ENCODE results near the gene MAPKAP1. TPM values are rescaled to one million over a fixed set of nuclear protein-coding genes. Genes with fewer than 3 reads are reported as not detected.

Gene MAPKAP1
- total RNA-seq, 8 experiments from 2014 or later = 36.0 to 159 (median 58.8) TPM

DNA sequence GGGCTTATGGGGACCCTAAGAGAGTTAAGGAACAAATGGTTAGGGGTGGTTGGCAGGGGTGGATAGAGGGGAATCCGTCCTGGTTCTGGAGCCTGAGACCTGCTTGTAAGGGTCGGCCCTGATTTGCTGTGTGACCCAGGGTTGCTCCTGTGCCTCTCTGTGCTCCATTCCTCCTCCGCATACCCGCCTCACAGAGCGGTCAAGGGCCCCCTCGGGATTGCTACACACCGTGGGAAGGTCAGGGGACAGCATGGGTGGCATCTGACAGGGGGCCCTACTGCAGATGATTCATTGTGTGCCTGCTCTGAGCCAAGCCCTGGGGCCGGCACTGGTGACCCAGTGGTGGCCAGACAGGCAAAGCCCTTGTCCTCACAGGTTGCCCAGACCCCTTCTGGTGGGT, 283.0 kb downstream of the MAPKAP1 start:
- 80 to 100% (median 86%) methylated on average over 1 to 4 of the region's 8 CpGs; no CpG with 5 or more reads in 5 of the 10 experiments for WGBS, 10 experiments
- Histone ChIP-seq H3K4me3 (no peak overlapping the region), H3K27ac (no peak overlapping the region), H3K4me1 (replicated peaks in 1 of 2) (peaks cover 9 to 25% of the 10 kb centered on the region in 2 donors)
- in situ Hi-C loops (cut with MboI; ENCODE audit: low pct_unique_long_range_greater_than_20kb in 2 of 9, low sequenced_read_pairs in 9 of 9, unreplicated experiment in 9 of 9) = loop anchor here in 7 of 9 experiments (25.0 kb wide), 5 partner anchors 313 to 1063 kb away; partner anchors contain the start of gene PBX3 (in 2 of the 7)
- no peak for ATAC-seq (replicated peaks in 6 of 8)

DNA sequence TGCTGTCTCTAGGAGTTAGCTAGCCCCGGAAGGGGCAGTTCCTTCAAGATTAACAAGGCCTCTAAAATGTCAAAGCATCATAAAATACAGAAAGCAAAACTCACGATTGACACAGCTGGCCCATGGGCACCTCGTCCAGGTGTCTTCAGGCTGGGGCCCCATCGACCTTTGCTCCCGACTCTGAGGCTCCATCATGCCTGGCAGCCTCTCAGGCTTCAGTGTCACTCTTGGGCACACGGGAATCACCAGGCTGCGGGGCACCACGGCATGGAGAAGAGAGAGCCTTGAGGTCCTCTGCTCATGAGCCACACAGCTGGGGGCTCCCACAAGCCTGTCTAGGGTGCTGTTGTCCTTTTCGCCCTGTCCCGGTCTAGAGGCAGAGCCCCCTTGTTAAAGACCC, 284.2 kb downstream of the MAPKAP1 start:
- peaks cover 5 to 21% of the 10 kb centered on the region in 2 donors for H3K4me1 ChIP-seq (replicated peaks in 1 of 2)
- WGBS, 10 experiments = 60 to 100% (median 83%) methylated on average over 1 to 5 of the region's 10 CpGs; no CpG with 5 or more reads in 4 of the 10 experiments
- no peak for ATAC-seq (replicated peaks in 6 of 8)
- H3K27ac ChIP-seq = no peak overlapping the region
- in situ Hi-C loops (cut with MboI; ENCODE audit: low pct_unique_long_range_greater_than_20kb in 2 of 9, low sequenced_read_pairs in 9 of 9, unreplicated experiment in 9 of 9) = loop anchor here in 7 of 9 experiments (25.0 kb wide), 5 partner anchors 314 to 1064 kb away; partner anchors contain the start of gene PBX3 (in 2 of the 7)
- no peak overlapping the region for H3K4me3 ChIP-seq

DNA sequence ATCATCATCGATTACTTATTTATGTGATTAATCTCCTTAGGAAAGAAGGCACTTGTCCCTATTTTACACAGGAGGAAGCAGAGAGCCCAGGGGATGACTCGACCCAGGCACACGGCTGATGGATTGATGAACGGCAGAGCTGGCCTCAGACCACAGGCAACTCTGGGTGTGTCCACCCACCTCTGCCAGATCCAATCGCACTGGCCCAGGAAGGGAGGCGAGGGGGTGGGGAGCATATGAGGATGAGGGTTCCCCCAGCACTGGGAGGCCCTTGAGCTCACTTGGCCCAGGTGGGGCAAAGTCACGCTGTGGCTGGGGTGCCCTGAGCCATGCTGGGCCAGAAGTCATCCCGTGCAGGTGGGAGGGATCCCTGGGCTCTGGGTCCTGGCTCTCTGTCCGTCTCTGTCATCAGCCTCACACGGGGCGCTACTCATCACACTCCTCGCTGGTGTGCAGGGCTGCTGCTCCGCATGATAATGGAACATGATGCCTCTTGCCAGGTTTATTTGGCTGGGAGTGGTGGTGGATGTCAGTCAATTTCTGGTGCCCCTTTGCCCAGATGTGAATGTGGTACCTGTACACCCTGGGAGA, 285.3 kb downstream of the MAPKAP1 start:
- in situ Hi-C loops (cut with MboI; ENCODE audit: low pct_unique_long_range_greater_than_20kb in 2 of 9, low sequenced_read_pairs in 9 of 9, unreplicated experiment in 9 of 9) = loop anchor here in 7 of 9 experiments (25.0 kb wide), 5 partner anchors 316 to 1066 kb away; partner anchors contain the start of gene PBX3 (in 2 of the 7)
- H3K27ac ChIP-seq = no peak overlapping the region
- ATAC-seq (replicated peaks in 6 of 8) = peak in 5 of 8 experiments; percentile 33 to 71 (median 46)
- no peak overlapping the region for H3K4me3 ChIP-seq
- H3K4me1 ChIP-seq (replicated peaks in 1 of 2) = peaks cover 0 to 18% of the 10 kb centered on the region in 2 donors
- 60 to 100% (median 77%) methylated on average over 1 to 5 of the region's 13 CpGs; no CpG with 5 or more reads in 5 of the 10 experiments for WGBS, 10 experiments

DNA sequence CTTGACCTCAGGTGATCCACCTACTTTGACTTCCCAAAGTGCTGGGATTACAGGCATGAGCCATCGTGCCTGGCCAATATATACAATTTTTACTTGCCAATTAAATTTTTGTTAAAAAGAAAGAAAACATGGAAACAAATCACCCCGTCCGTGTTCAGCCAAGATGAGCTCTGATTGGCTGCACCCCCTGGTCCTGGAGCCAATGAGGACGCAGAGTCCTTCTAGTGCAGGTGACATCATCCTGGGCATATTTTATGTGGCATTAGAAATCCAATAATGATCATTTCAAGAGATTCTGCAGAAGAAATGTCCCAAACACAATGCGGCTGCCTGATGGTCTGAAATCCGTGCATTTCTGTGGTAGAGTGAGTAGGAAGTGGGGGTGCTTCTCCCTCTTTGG, 285.8 kb downstream of the MAPKAP1 start:
- Histone ChIP-seq H3K4me3 (no peak overlapping the region), H3K4me1 (replicated peaks in 1 of 2) (peaks cover 2 to 23% of the 10 kb centered on the region in 2 donors), H3K27ac (no peak overlapping the region)
- ATAC-seq (replicated peaks in 6 of 8) = peak in 2 of 8 experiments; percentile 27 to 58
- in situ Hi-C loops (cut with MboI; ENCODE audit: low pct_unique_long_range_greater_than_20kb in 2 of 9, low sequenced_read_pairs in 9 of 9, unreplicated experiment in 9 of 9) = loop anchor here in 7 of 9 experiments (25.0 kb wide), 5 partner anchors 316 to 1066 kb away; partner anchors contain the start of gene PBX3 (in 2 of the 7)
- WGBS, 10 experiments = 80 to 100% (median 90%) methylated on average over 1 to 4 of the region's 6 CpGs; no CpG with 5 or more reads in 1 of the 10 experiments

DNA sequence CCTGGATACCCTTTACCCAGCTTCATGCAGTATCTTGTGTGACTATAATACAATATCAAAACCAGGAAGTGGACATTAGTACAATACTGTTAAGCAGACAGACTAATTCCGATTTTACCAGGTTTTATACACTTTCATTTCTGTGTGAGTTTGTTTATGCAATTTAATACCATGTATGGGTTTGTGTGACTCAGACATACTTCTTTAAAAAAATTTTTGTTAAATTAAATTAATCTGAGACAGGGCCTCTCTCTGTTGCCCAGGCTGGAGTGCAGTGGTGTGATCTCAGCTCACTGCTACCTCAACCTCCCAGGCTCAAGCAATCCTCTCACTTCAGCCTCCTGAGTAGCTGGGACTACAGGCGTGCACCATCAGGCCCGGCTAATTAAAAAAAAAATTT, 288.6 kb downstream of the MAPKAP1 start:
- H3K27ac ChIP-seq = no peak overlapping the region
- 29 to 100% (median 88%) methylated on average over 1 to 3 of the region's 3 CpGs; no CpG with 5 or more reads in 4 of the 10 experiments for WGBS, 10 experiments
- peaks cover 3 to 17% of the 10 kb centered on the region in 2 donors for H3K4me1 ChIP-seq (replicated peaks in 1 of 2)
- ATAC-seq (replicated peaks in 6 of 8) = no peak
- in situ Hi-C loops (cut with MboI; ENCODE audit: low pct_unique_long_range_greater_than_20kb in 2 of 9, low sequenced_read_pairs in 9 of 9, unreplicated experiment in 9 of 9) = loop anchor here in 7 of 9 experiments (25.0 kb wide), 5 partner anchors 319 to 1069 kb away; partner anchors contain the start of gene PBX3 (in 2 of the 7)
- H3K4me3 ChIP-seq = no peak overlapping the region

DNA sequence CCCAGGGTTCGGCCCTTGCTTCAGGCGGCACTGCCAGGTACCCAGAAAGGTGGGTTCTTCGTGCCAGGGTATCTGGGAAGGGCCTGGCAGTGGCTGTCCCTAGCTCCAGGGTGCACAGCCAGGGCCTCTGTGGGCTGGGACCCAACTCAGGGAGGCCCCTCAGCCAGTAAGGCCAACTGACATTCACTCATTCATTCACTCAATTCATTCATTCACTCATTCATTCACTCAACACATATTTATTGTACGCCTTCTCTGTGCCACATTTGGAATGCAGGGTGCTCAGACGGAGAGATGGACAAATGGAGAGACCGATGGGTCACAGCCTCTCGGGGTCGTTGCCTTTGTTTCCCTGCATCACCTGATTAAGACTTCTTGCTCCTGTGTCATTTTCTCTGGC, 290.5 kb downstream of the MAPKAP1 start:
- WGBS, 10 experiments = 90 to 100% (median 100%) methylated on average over 1 to 6 of the region's 8 CpGs; no CpG with 5 or more reads in 3 of the 10 experiments
- H3K27ac ChIP-seq = peak overlapping the region in 1 of 2 donors; percentile 57
- H3K4me3 ChIP-seq = no peak overlapping the region
- in situ Hi-C loops (cut with MboI; ENCODE audit: low pct_unique_long_range_greater_than_20kb in 2 of 9, low sequenced_read_pairs in 9 of 9, unreplicated experiment in 9 of 9) = loop anchor here in 7 of 9 experiments (25.0 kb wide), 5 partner anchors 321 to 1071 kb away; partner anchors contain the start of gene PBX3 (in 2 of the 7)
- no peak for ATAC-seq (replicated peaks in 6 of 8)
- H3K4me1 ChIP-seq (replicated peaks in 1 of 2) = peaks cover 3 to 15% of the 10 kb centered on the region in 2 donors

DNA sequence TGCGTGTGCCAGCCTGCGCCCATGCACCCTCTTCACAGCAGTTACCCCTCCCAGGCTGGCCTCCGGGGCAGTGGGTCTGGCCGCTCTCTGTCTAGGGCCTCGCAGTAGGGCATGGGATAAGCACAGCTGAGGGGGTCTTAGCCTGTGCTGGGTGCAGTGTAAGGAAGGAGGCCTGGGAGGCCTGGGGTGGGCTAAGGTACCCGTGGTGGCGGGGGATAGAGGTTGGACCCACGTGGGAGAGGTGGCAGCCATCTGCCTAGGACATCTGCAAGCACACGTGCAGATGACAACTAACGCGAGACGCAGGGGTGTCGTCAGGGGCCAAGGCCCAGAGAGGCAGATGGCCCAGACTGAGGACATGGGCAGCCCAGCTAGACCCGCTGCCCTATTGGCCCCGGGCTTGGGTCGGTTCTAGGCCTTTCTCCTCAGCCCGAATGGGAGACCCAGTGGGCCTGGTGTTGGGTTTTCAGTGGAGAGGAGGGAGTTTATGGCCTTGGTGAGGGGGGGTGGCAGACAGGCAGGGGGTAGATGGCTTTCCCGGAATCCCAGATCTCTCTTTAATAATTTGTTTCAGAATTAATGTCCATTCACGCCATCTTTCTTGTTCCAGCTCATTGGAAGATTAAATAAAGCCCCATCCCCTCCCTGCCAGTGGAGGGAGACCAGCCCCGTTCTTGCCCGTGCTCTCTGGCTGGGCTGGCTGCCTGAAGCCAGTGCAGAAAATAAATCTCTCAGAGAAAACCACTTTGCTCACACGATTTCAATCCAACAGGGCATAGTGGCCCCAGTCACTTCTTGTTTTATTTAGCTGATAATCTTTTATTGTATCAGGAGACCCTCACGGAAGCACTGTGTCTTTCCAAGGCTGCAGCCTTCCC, 291.2 kb downstream of the MAPKAP1 start:
- in situ Hi-C loops (cut with MboI; ENCODE audit: low pct_unique_long_range_greater_than_20kb in 2 of 9, low sequenced_read_pairs in 9 of 9, unreplicated experiment in 9 of 9) = loop anchor here in 7 of 9 experiments (25.0 kb wide), 5 partner anchors 321 to 1071 kb away; partner anchors contain the start of gene PBX3 (in 2 of the 7)
- ATAC-seq (replicated peaks in 6 of 8) = peak in 5 of 8 experiments; percentile 69 to 84 (median 76)
- WGBS, 10 experiments = 49 to 100% (median 76%) methylated on average over 1 to 4 of the region's 23 CpGs; no CpG with 5 or more reads in 5 of the 10 experiments
- Histone ChIP-seq H3K27ac (peak overlapping the region in 1 of 2 donors; percentile 57), H3K4me3 (no peak overlapping the region), H3K4me1 (replicated peaks in 1 of 2) (peaks cover 3 to 11% of the 10 kb centered on the region in 2 donors)

DNA sequence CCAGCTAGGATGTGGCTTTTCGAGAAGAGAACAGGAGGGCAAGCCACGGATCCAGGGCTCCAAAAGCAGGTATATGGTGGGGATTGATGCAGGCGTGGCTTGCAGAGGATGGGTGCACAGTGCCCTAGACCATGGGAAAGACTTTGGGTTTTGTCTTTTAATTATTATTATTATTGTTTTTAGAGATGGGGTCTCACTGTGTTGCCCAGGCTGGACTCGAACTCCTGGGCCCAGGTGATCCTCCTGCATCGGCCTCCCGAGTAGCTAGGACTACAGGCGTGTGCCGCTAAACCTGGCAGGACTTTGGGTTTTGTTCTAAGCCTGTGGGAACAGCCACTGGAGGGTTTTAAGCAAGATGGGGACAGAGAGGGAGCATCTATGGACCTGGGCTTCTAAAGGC, 293.4 kb downstream of the MAPKAP1 start:
- H3K4me1 ChIP-seq (replicated peaks in 1 of 2) = peaks cover 3 to 11% of the 10 kb centered on the region in 2 donors
- 33 to 100% (median 64%) methylated on average over 1 to 4 of the region's 8 CpGs; no CpG with 5 or more reads in 6 of the 10 experiments for WGBS, 10 experiments
- no peak overlapping the region for H3K4me3 ChIP-seq
- no peak overlapping the region for H3K27ac ChIP-seq
- in situ Hi-C loops (cut with MboI; ENCODE audit: low pct_unique_long_range_greater_than_20kb in 2 of 9, low sequenced_read_pairs in 9 of 9, unreplicated experiment in 9 of 9) = loop anchor here in 7 of 9 experiments (25.0 kb wide), 5 partner anchors 324 to 1074 kb away; partner anchors contain the start of gene PBX3 (in 2 of the 7)
- no peak for ATAC-seq (replicated peaks in 6 of 8)

DNA sequence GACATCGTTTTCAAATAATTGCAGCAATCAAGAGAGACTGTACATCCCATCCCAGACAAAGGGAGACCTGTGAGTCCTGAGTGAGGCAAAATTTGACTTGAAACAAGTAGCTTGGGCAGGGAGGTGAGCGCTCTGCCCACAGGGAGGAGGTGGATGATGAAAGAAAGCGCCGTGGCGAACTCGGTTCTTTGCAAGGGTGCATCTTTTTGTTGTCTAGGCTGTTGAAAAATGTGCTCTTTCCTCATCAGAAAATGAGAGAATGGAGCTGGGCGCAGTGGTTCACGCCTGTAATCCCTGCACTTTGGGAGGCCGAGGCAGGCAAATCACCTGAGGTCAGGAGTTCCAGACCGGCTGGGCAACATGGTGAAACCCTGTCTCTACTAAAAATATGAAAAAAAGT, 294.8 kb downstream of the MAPKAP1 start:
- Histone ChIP-seq H3K27ac (no peak overlapping the region), H3K4me3 (no peak overlapping the region), H3K4me1 (replicated peaks in 1 of 2) (peaks cover 3 to 18% of the 10 kb centered on the region in 2 donors)
- 67 to 100% (median 89%) methylated on average over 1 to 8 of the region's 10 CpGs; no CpG with 5 or more reads in 4 of the 10 experiments for WGBS, 10 experiments
- in situ Hi-C loops (cut with MboI; ENCODE audit: low pct_unique_long_range_greater_than_20kb in 2 of 9, low sequenced_read_pairs in 9 of 9, unreplicated experiment in 9 of 9) = loop anchor here in 7 of 9 experiments (25.0 kb wide), 5 partner anchors 325 to 1075 kb away; partner anchors contain the start of gene PBX3 (in 2 of the 7)
- no peak for ATAC-seq (replicated peaks in 6 of 8)

DNA sequence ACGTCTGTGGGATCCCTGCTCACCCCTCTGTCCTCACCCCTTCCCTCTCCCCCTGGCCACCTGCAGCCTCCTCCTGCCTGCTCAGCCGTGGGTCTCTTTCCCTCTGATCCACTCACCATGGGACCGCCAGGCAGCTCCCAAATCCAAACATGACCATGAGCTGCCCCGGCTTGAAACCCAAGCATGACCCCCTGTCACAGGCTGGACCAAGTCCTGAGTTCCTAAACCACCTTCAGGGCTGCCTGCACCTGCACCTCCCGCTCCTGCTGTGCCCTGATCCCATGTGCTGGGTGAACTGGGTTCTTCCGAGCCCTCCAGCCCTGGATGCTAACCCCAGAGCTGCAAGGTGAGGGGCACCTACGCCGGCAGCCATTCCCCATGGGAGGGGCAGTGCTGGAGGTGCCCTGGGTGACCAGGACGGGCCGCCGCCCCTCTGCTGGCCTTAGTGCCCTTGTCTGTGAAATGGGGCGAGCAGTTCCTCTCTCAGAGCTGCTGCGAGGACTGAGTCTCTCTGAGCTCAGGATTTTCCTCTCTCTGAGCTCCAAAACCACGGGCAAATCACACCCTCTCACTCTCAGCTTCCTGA, 295.7 kb downstream of the MAPKAP1 start:
- ATAC-seq (replicated peaks in 6 of 8) = no peak
- Histone ChIP-seq H3K27ac (no peak overlapping the region), H3K4me1 (replicated peaks in 1 of 2) (peaks cover 1 to 13% of the 10 kb centered on the region in 2 donors), H3K4me3 (no peak overlapping the region)
- 0 to 100% (median 95%) methylated on average over 1 to 2 of the region's 14 CpGs; no CpG with 5 or more reads in 6 of the 10 experiments for WGBS, 10 experiments
- in situ Hi-C loops (cut with MboI; ENCODE audit: low pct_unique_long_range_greater_than_20kb in 2 of 9, low sequenced_read_pairs in 9 of 9, unreplicated experiment in 9 of 9) = loop anchor here in 7 of 9 experiments (25.0 kb wide), 5 partner anchors 326 to 1076 kb away; partner anchors contain the start of gene PBX3 (in 2 of the 7)

DNA sequence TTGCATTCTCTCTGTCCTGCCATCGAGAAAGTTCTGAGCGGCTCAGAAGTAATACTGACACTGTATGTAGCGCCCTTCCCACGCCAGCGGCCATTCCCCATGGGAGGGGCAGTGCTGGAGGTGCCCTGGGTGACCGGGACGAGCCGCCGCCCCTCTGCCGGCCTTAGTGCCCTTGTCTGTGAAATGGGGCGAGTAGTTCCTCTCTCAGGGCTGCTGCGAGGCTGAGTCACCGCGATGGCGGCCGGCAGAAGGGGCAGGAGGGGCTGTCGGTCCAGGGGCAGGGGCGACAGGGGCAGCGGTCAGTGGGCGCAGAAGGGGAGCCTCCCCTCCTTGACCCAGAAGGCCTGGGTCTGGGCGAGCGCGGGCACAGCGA, 296.5 kb downstream of the MAPKAP1 start:
- Histone ChIP-seq H3K4me3 (no peak overlapping the region), H3K4me1 (replicated peaks in 1 of 2) (peaks cover 0 to 9% of the 10 kb centered on the region in 2 donors), H3K27ac (no peak overlapping the region)
- no peak for ATAC-seq (replicated peaks in 6 of 8)
- in situ Hi-C loops (cut with MboI; ENCODE audit: low pct_unique_long_range_greater_than_20kb in 2 of 9, low sequenced_read_pairs in 9 of 9, unreplicated experiment in 9 of 9) = loop anchor here in 7 of 9 experiments (25.0 kb wide), 5 partner anchors 327 to 1077 kb away; partner anchors contain the start of gene PBX3 (in 2 of the 7)
- 92 to 93% methylated on average over 4 to 13 of the region's 24 CpGs; no CpG with 5 or more reads in 8 of the 10 experiments for WGBS, 10 experiments
